Suprapubic skin (tissue), 4 donors: Measurements from ENCODE around the gene LZTS2. TPM values are rescaled to one million over a fixed set of nuclear protein-coding genes. Genes with fewer than 3 reads are reported as not detected.

ENCODE experiments used
- DNase-seq, 2 donors: peaks; one replicate each; pipeline ENCODE4 v3.0.0-alpha.2; 2019; ENCODE audit warnings: low spot score in 2 of 2
- H3K27ac ChIP-seq: fragments of 200-600 bp; sonication (generic); one replicate; pipeline ENCODE4 v1.5.1; 2019
- H3K27me3 ChIP-seq: fragments of 200-600 bp; sonication (generic); one replicate; pipeline ENCODE4 v1.5.1; 2019
- H3K36me3 ChIP-seq: fragments of 200-600 bp; sonication (generic); one replicate; pipeline ENCODE4 v1.5.1; 2019
- H3K4me1 ChIP-seq: fragments of 200-600 bp; sonication (generic); one replicate; pipeline ENCODE4 v1.5.1; 2019
- H3K4me3 ChIP-seq: fragments of 200-600 bp; sonication (generic); one replicate; pipeline ENCODE4 v1.5.1; 2019; ENCODE audit warnings: mild to moderate bottlenecking
- H3K9me3 ChIP-seq: fragments of 200-600 bp; sonication (generic); one replicate; pipeline ENCODE4 v1.5.1; 2019
- EP300 ChIP-seq: sonication (generic); formaldehyde crosslinking; IDR thresholded peaks from one replicate; pipeline ENCODE4 v1.6.1; 2017; ENCODE audit warnings: antibody characterized with exemption
- POLR2A ChIP-seq, 2 donors: fragments of 450-650 bp; IDR thresholded peaks; one replicate each; pipeline ENCODE4 v1.6.1; 2017; ENCODE audit warnings: antibody characterized with exemption in 2 of 2, mild to moderate bottlenecking in 2 of 2, moderate library complexity in 2 of 2
- POLR2AphosphoS5 ChIP-seq, 3 donors: sonication (generic); formaldehyde crosslinking; IDR thresholded peaks; one replicate each; pipeline ENCODE4 v1.6.1; 2017; ENCODE audit warnings: antibody characterized with exemption in 3 of 3
- WGBS: methylation state at CpG from one replicate; pipeline ENCODE4 v1.1.5; 2018; 5-methylcytosine and 5-hydroxymethylcytosine counted together
- total RNA-seq, 4 donors: library from RNA; depleted of rRNA; stranded (reverse); fragments of >200 nt; gene quantifications; one replicate each; pipeline ENCODE4 v1.1.0, GENCODE V29; 2016
- TF ChIP-seq, protein P1 (sequence below), 2 donors: fragments of 200-600 bp in 1 of 2; fragments of 450-650 bp in 1 of 2; sonication (generic) in 1 of 2; IDR thresholded peaks; one replicate each; pipeline ENCODE4 v1.5.1; 2016 to 2019; ENCODE audit warnings: antibody characterized with exemption in 2 of 2, mild to moderate bottlenecking in 1 of 2, moderate library complexity in 1 of 2

The LZTS2 gene
- total RNA-seq, 4 donors from 2014 or later = 51.9 to 88.8 (median 61.2) TPM

DNA sequence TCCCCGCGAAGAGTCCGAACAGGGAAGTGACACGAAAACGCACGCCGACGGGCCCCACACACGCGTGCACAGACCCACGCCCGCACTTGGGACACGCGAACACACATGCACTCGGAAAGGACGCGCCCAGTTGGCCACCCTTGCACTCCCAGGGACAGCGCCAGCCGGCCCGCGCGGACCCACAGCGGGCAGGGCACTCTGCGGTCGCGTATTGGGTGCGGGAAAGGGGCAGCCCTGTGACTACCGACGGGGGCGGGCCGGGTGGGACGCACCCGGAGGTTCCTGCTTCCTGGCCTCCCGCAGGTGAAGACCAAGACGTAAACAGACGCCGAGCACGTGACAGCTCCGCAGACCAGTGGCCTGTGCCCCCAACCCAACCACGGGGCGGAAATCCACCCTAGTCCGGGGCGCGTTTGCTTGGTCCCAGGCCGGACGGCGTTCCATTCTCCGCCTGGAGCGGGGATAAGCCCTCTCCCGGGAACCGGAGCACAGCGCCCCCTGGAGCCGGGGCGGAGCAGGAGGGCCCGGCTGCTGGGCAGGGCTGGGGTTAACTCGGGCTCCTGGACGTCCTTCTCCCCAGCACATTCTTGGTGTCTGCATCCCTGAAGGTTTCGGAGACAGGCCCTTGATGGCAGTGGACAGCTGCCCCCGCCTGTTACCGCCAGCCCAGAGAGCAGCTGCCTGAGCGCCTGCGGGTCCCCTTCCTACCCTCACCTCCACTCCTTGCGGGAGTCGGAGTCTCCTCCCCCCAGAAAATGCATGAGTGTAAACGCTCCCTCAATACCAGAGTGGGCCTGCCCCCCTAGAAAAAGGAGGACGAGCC lies 2.0 kb upstream of the LZTS2 start:
- Histone ChIP-seq H3K36me3 (peaks cover 11% of the 10 kb centered on the region), H3K9me3 (no peaks in the 10 kb centered on the region), H3K27ac (peak overlapping the region; percentile 98), H3K27me3 (no peaks in the 10 kb centered on the region), H3K4me3 (peak overlapping the region; percentile 81), H3K4me1 (peaks cover 51% of the 10 kb centered on the region)
- under 1% methylated on average over 14 of the region's 66 CpGs for WGBS
- DNase-seq = peak; percentile 85 to 88
- TF ChIP-seq POLR2AphosphoS5 (IDR thresholded peaks at IDR 0.05) (no peak), POLR2A (IDR thresholded peaks at IDR 0.05) (no peak)
- TF ChIP-seq, protein P1, sequence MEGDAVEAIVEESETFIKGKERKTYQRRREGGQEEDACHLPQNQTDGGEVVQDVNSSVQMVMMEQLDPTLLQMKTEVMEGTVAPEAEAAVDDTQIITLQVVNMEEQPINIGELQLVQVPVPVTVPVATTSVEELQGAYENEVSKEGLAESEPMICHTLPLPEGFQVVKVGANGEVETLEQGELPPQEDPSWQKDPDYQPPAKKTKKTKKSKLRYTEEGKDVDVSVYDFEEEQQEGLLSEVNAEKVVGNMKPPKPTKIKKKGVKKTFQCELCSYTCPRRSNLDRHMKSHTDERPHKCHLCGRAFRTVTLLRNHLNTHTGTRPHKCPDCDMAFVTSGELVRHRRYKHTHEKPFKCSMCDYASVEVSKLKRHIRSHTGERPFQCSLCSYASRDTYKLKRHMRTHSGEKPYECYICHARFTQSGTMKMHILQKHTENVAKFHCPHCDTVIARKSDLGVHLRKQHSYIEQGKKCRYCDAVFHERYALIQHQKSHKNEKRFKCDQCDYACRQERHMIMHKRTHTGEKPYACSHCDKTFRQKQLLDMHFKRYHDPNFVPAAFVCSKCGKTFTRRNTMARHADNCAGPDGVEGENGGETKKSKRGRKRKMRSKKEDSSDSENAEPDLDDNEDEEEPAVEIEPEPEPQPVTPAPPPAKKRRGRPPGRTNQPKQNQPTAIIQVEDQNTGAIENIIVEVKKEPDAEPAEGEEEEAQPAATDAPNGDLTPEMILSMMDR (IDR thresholded peaks at IDR 0.05) = peak; percentile 83 to 91

DNA sequence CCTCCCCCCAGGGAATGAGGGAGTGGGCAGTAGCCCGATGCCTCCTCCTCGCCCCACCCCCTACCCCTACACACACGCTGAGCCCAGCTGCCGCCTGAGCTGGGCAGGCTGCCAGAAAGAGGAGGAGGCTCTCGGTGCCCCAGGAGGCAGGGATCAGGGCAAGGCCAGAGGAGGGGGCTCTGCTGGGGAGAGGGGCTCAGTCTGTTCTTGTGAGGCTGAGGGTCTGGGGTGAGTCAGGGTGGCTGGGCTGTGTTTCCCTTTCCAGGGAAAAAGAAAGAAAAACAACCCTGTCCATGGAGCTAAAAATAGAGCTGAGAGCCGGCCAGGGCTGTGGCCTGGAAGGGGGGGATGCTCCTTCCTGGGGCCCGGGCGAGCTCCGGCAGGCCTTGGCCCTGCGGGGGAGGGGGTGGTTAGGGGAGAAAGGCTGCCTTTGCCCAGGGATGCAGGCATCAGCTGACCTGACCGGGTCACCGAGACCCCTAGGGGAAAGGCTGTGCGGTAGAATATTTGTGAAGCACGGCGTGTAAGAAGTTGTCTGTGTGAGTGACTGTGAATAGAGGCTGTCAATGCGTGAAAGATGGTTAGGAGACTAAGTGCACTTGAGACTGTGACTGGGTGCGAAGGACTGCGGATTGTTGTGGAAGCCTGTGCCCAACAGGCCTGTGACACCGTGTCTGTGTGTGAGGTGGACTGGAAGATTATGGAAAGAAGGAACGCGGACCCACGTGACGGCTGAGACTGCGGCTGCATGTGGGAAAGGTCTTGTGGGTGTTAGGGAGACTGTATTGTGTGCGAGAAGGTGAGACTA lies 1.2 kb upstream of the LZTS2 start:
- peak; percentile 89 to 90 for DNase-seq
- Histone ChIP-seq H3K27ac (peak overlapping the region; percentile 98), H3K4me1 (peaks cover 55% of the 10 kb centered on the region), H3K9me3 (no peaks in the 10 kb centered on the region), H3K4me3 (peak overlapping the region; percentile 81), H3K27me3 (no peaks in the 10 kb centered on the region), H3K36me3 (peaks cover 12% of the 10 kb centered on the region)
- no peak for TF ChIP-seq EP300
- TF ChIP-seq, protein P1 (IDR thresholded peaks at IDR 0.05) = no peak
- no peak for TF ChIP-seq POLR2A (IDR thresholded peaks at IDR 0.05)
- TF ChIP-seq POLR2AphosphoS5 (IDR thresholded peaks at IDR 0.05) = no peak
- WGBS = 5% methylated on average over 23 of the region's 25 CpGs

DNA sequence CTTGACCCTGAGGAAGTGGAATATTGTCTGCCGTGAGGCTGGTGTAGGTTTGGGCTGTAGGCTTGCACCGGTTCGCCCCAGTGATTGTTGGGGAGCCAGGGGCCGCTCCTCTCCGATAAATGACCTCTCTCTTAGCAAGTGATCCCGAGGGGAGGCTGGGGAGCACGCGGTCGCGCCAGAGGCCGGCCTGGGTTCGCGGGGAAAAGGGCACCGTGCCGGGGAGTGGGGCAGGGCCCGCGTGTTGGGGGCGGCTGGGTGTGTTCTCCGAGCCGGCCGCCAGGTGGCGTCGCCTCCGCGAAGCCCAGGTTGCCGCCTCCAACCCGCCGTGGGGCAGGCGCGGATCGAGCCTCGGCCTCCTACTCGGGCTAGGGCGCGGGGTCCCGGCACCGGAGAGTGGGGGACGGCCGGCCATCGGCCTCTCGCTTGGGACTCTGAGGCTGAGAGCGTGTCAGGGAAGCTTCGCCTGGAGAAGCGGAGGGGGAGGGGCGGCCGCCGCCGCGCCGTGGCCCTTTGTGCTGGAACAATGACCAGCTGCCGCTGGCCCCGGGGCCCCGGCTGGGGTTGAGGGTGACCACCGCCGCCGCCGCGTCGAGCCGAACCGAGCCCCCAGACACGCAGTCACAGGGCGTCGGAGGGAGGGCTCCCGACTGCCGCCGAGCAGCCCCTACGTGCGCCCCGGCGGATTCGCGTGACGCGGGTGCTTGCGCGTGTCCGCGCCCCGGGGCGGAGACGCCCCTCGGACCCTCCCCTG lies 442 bp upstream of the LZTS2 start:
- H3K27me3 ChIP-seq = no peaks in the 10 kb centered on the region
- H3K36me3 ChIP-seq = peaks cover 19% of the 10 kb centered on the region
- 1% methylated on average over 18 of the region's 83 CpGs for WGBS
- TF ChIP-seq, protein P1 (IDR thresholded peaks at IDR 0.05) = peak; percentile 95 to 98
- peak; percentile 54 to 86 for TF ChIP-seq POLR2A (IDR thresholded peaks at IDR 0.05)
- no peak for TF ChIP-seq POLR2AphosphoS5 (IDR thresholded peaks at IDR 0.05)
- H3K4me1 ChIP-seq = peaks cover 60% of the 10 kb centered on the region
- H3K9me3 ChIP-seq = no peaks in the 10 kb centered on the region
- peak; percentile 89 to 92 for DNase-seq
- H3K27ac ChIP-seq = peak overlapping the region; percentile 98
- H3K4me3 ChIP-seq = peak overlapping the region; percentile 81

DNA sequence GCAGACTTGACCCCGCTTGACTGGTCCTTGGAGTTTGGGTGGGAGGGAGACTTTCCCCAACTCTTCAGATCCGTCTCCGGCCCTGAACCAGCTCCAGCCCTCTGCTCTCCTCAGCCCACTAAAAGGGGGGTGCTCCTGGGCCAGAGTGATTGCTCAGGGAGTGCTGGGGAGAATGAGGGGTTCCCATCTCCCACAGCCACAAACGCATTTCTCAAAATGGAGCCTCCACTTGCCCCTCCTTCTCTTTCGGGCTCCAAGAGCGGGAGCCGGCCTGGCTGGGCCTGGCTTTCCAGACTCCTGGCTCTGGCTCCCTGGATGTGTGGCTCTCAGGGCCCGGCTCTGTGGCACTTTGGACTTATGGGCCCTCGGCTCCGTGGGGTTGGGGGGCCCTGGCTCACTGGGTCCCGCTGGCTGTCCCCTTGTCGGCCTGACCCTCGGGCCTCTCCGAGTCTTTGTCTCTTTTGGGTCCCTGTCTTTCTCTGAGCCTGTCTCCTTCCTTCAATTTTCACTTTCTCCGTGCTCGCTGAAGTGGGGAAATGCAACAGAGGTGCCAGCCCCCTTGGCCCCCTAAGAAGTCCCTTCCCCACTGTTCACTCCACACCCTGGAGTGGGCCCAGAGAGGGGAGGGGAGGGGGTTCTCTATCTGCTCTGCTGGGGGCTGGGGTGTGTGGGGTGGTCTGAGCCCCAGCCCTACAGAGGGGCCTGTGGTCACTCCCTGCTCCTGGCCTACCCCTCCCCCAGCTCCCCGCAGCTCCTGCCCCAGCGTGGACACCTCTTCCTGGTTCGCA lies 713 bp downstream of the LZTS2 start:
- H3K9me3 ChIP-seq = no peaks in the 10 kb centered on the region
- peak overlapping the region; percentile 98 for H3K27ac ChIP-seq
- no peaks in the 10 kb centered on the region for H3K27me3 ChIP-seq
- no peak for DNase-seq
- TF ChIP-seq POLR2A (IDR thresholded peaks at IDR 0.05) = no peak
- TF ChIP-seq, protein P1 (IDR thresholded peaks at IDR 0.05) = no peak
- TF ChIP-seq EP300 = no peak
- no peak for TF ChIP-seq POLR2AphosphoS5 (IDR thresholded peaks at IDR 0.05)
- 6% methylated on average over 14 of the region's 19 CpGs for WGBS
- H3K36me3 ChIP-seq = peaks cover 25% of the 10 kb centered on the region
- H3K4me3 ChIP-seq = peak overlapping the region; percentile 81
- H3K4me1 ChIP-seq = peaks cover 60% of the 10 kb centered on the region
